Stimulated activated CD4-positive, alpha-beta T cell treated with anti-CD3 and anti-CD28 coated beads, Interleukin-2, amount 100 ng/mL, for 48 hours (primary cell): ENCODE data around the gene HES5.
"Not testable (repeated sequence)": the region's sequence is repeated elsewhere in the genome, so short reads cannot be mapped to it uniquely, and the experiment has no call there.

Experiments used
- DNase-seq, 2 donors: peaks; one replicate each; pipeline ENCODE4 v3.0.0-alpha.2; 2020

Gene HES5

GRCh38 chr1:2560299-2561073 is 30.4 kb upstream of the HES5 start:
- DNase-seq: no peak

- no peak for DNase-seq
Observed at GRCh38 chr1:2559509-2560298, 29.6 kb upstream of the HES5 start.

- DNase-seq: no peak
Observed at GRCh38 chr1:2558861-2559260, 28.8 kb upstream of the HES5 start.

- no peak for DNase-seq
Observed at GRCh38 chr1:2558420-2558819, 28.4 kb upstream of the HES5 start.

- no peak for DNase-seq
Observed at GRCh38 chr1:2557482-2558400, 27.7 kb upstream of the HES5 start.

- DNase-seq: peak in 1 of 2 donors; percentile 20
Observed at GRCh38 chr1:2556678-2557481, 26.8 kb upstream of the HES5 start.

- DNase-seq: peak; percentile 53 to 54
Observed at GRCh38 chr1:2556277-2556677, 26.2 kb upstream of the HES5 start, which contains the start of gene TNFRSF14. TNFRSF14 (plus strand) TSS chr1:2556371; CDS start chr1:2556665, 294 bp downstream.

GRCh38 chr1:2555634-2556276 is 25.7 kb upstream of the HES5 start:
- DNase-seq: peak; percentile 63 to 69

GRCh38 chr1:2554621-2555387 is 24.7 kb upstream of the HES5 start:
- peak in 1 of 2 donors; percentile 26 for DNase-seq

GRCh38 chr1:2553871-2554620 is 24.0 kb upstream of the HES5 start:
- DNase-seq: no peak

GRCh38 chr1:2553076-2553475 is 23.0 kb upstream of the HES5 start:
- not testable (repeated sequence) for DNase-seq

- DNase-seq: no peak
Observed at GRCh38 chr1:2552189-2552588, 22.1 kb upstream of the HES5 start.

- DNase-seq: not testable (repeated sequence)
Observed at GRCh38 chr1:2551544-2551943, 21.5 kb upstream of the HES5 start.

- DNase-seq: not testable (repeated sequence)
Observed at GRCh38 chr1:2550309-2550861, 20.3 kb upstream of the HES5 start.

GRCh38 chr1:2549367-2550029 is 19.4 kb upstream of the HES5 start:
- DNase-seq: not testable (repeated sequence)

GRCh38 chr1:2548068-2548589 is 18.1 kb upstream of the HES5 start:
- peak; percentile 79 to 83 for DNase-seq

GRCh38 chr1:2547210-2548067 is 17.4 kb upstream of the HES5 start:
- DNase-seq: peak in 1 of 2 donors; percentile 55
